NCI-H1930 (cell line): ENCODE data around the gene IFNAR2.

Experiments
- DNase-seq, 2 experiments: peaks; one replicate each; lab custom pipeline; 2025; lab: John Stamatoyannopoulos, UW

IFNAR2 gene

GRCh38 chr21:33229784-33230544 is at the start of gene IFNAR2:
Gene IFNAR2, plus strand, starts transcription at chr21:33229938. Its CDS starts 11,985 bp downstream, at chr21:33241923.
- peak; percentile 41 to 61 for DNase-seq

- no peak for DNase-seq
Observed at GRCh38 chr21:33185852-33186251, 43.9 kb upstream of the IFNAR2 start.

- DNase-seq = no peak
Observed at GRCh38 chr21:33187276-33187675, 42.5 kb upstream of the IFNAR2 start.

GRCh38 chr21:33189237-33189636 is 40.5 kb upstream of the IFNAR2 start:
- peak; percentile 27 to 43 for DNase-seq

- DNase-seq = no peak
Observed at GRCh38 chr21:33189824-33190223, 39.9 kb upstream of the IFNAR2 start.

- peak; percentile 35 to 61 for DNase-seq
Observed at GRCh38 chr21:33196941-33197374, 32.8 kb upstream of the IFNAR2 start.

GRCh38 chr21:33197496-33197895 is 32.2 kb upstream of the IFNAR2 start:
- DNase-seq = no peak

- DNase-seq = no peak
Observed at GRCh38 chr21:33198346-33199099, 31.2 kb upstream of the IFNAR2 start.

- no peak for DNase-seq
Observed at GRCh38 chr21:33199100-33199464, 30.7 kb upstream of the IFNAR2 start.

- peak; percentile 42 to 72 for DNase-seq
Observed at GRCh38 chr21:33199516-33200217, 30.1 kb upstream of the IFNAR2 start.

- DNase-seq = no peak
Observed at GRCh38 chr21:33201956-33202355, 27.8 kb upstream of the IFNAR2 start.

- no peak for DNase-seq
Observed at GRCh38 chr21:33202464-33203363, 27.0 kb upstream of the IFNAR2 start.

GRCh38 chr21:33203371-33203724 is 26.4 kb upstream of the IFNAR2 start:
- no peak for DNase-seq

- DNase-seq = no peak
Observed at GRCh38 chr21:33205476-33205875, 24.3 kb upstream of the IFNAR2 start.

GRCh38 chr21:33206771-33207281 is 22.9 kb upstream of the IFNAR2 start:
- DNase-seq = no peak

GRCh38 chr21:33207449-33208149 is 22.1 kb upstream of the IFNAR2 start:
- DNase-seq = no peak

- no peak for DNase-seq
Observed at GRCh38 chr21:33208534-33208933, 21.2 kb upstream of the IFNAR2 start.

GRCh38 chr21:33211305-33211704 is 18.4 kb upstream of the IFNAR2 start:
- no peak for DNase-seq

GRCh38 chr21:33211732-33212131 is 18.0 kb upstream of the IFNAR2 start:
- no peak for DNase-seq

- no peak for DNase-seq
Observed at GRCh38 chr21:33212159-33212851, 17.4 kb upstream of the IFNAR2 start.
